ENCODE measurements around the gene DAB1.

DNA sequence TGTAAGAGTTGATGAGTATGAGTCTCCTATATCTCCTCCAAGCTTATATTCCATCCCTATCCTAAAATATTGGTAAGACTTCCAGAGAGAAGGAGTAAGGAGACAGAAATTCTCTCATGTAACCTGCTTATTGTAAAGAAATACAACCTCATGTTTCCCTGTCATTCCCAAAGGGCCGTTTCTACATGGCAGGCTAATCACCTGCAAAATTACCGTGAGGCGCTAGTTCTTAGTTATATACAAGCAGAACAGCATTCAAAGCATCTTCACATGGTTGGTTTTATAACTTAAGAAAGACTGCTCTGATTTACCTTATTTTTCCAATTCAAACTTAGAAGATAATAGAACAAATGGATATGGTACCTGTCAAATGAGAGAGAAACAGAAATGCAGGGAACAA, 42.9 kb downstream of the DAB1 start:
- no peak for TF ChIP-seq EZH2phosphoT487 (IDR thresholded peaks at IDR 0.05; ENCODE audit: borderline replicate concordance, low read length)
- TF ChIP-seq, protein P1, sequence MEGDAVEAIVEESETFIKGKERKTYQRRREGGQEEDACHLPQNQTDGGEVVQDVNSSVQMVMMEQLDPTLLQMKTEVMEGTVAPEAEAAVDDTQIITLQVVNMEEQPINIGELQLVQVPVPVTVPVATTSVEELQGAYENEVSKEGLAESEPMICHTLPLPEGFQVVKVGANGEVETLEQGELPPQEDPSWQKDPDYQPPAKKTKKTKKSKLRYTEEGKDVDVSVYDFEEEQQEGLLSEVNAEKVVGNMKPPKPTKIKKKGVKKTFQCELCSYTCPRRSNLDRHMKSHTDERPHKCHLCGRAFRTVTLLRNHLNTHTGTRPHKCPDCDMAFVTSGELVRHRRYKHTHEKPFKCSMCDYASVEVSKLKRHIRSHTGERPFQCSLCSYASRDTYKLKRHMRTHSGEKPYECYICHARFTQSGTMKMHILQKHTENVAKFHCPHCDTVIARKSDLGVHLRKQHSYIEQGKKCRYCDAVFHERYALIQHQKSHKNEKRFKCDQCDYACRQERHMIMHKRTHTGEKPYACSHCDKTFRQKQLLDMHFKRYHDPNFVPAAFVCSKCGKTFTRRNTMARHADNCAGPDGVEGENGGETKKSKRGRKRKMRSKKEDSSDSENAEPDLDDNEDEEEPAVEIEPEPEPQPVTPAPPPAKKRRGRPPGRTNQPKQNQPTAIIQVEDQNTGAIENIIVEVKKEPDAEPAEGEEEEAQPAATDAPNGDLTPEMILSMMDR (IDR thresholded peaks at IDR 0.05; ENCODE audit: low read depth, low read length, poor library complexity, severe bottlenecking) = no peak

Measured in DOHH2 (cell line).